ENCODE results near the gene PEX6.
A peak's percentile ranks its signal among the peaks of the same experiment; 100 is the strongest.

PEX6 gene

DNA sequence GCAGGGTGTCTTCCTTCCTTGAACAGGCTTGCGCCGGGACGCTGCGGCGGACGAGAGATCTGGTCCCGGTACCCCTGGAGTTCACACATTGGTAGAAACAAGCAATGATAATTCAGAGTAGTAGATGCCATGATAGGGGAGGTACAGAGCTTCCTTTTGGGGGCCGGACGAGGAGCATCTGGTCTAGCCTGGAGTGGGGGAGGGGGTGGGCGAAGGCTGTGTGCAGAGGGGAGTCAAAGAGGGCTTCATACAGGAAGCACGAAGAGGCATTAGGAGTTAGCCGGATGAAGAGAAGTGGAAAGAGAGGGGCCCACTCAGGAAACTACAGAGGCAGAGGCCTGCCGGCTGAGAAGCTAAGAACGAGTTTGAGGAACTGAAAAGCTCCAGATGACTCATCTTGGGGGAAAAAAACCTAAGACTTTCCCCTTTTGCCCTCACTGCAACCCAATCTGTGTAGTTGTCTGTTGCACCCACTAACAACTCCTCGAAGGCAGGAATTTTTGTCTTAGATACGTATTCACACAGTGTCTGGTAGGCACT lies 49.1 kb downstream of the PEX6 start:
- peak; percentile 58 to 61 for DNase-seq

DNA sequence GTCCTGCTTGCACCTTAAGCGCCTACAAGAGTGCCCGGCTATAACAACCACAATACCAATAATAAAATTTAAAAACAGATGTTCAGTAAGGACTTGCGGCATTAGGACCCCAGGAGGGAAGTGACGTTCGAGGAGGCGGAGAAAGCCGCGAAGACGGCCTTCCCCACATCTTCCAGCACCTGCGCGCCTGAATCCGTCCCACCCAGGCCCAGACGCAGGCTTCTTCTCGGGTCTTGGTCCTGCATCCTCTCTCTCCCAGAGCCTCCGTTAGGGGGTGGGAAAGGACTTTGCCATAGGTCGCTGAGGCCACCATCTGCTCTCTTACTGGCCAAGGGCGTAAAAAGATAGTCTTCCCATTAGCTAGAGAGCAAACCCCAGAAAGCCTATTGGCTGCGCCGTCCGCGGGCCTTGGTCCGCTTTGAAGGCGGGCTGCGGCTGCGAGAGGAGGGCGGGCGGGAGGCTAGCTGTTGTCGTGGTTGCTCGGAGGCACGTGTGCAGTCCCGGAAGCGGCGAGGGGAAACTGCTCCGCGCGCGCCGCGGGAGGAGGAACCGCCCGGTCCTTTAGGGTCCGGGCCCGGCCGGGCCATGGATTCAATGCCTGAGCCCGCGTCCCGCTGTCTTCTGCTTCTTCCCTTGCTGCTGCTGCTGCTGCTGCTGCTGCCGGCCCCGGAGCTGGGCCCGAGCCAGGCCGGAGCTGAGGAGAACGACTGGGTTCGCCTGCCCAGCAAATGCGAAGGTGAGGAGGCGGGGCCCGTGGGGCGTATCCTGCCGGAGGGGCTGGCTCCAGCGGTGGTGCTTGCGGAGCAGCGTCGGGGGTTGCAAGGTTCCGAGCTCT lies 49.8 kb downstream of the PEX6 start, which contains the start of gene CNPY3:
CNPY3 (plus strand) TSS at position 495 of the 835 bp plus-strand sequence; CDS start at position 586, 91 bp downstream.
- peak; percentile 83 to 88 for DNase-seq

DNA sequence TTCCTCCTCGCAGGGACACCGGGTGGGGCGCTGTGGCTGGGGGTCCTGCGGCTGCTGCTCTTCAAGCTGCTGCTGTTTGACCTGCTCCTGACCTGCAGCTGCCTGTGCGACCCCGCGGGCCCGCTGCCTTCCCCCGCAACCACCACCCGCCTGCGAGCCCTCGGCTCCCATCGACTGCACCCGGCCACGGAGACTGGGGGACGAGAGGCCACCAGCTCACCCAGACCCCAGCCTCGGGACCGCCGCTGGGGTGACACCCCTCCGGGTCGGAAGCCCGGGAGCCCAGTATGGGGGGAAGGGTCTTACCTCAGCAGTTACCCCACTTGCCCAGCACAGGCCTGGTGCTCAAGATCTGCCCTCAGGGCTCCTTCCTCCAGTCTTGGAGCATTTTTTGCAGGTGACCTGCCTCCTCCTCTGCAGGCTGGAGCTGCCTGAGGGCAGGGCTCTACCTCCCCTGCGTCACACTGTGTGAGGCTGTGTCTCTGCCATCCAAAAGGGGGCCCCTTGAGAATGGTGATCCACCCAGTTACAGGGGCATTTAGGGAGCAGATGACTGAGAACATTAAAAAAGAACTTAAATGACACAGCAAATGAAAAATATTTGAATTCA lies 53.6 kb downstream of the PEX6 start:
- DNase-seq = no peak

DNA sequence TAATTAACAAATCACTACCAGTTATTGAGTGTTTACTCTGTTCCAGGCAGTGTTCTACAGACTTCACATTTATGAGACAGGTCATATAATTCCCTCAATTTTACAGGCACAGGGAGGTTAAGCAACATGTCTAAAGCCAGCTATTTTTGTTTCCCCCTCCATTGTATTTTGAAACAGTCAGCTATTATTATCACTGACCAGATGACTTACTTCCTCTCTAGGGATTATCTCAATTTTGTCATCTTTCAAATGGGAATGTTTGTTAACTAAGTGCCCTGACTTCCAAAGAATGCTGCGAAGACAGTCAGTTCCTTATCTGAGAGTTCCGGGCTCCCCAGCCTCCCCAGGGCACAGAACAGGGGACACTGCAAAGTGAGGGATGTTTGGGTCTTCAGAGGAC lies 55.3 kb downstream of the PEX6 start:
- no peak for DNase-seq

DNA sequence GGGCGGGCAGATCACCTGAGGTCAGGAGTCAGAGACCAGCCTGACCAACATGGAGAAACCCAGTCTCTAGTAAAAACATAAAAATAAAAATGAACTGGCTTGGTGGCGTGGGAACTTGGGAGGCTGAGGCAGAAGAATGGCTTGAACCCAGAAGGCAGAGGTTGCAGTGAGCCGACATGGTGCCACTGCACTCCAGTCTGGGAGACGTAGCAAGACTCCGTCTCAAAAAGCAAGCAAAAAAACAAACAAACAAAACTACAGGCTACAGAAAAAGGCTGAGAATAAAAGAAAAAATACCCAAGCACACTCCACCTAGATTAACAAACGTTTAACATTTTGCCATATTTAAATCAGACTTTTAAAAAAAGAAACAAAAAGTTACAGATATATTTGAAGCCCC lies 57.2 kb downstream of the PEX6 start:
- DNase-seq = no peak

DNA sequence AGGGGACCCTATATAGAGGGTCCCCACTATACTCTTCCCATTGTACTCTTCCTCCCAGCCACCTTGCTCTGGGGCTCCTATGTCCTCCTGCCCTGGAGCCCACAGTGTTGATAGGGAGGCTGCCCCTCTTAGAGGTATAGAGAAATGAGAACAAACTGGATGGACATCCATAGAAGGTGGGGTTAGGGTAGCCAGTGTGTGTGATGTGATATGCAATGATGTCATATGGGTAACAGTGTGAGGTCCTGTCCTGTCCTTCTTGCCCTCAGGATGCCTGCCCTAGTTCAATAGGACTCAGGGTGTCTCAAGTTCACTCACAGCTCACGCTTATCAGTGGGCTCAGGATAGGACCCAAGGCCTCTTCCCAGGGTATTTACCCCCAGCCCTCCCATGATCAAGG lies 62.7 kb downstream of the PEX6 start:
- DNase-seq = no peak

DNA sequence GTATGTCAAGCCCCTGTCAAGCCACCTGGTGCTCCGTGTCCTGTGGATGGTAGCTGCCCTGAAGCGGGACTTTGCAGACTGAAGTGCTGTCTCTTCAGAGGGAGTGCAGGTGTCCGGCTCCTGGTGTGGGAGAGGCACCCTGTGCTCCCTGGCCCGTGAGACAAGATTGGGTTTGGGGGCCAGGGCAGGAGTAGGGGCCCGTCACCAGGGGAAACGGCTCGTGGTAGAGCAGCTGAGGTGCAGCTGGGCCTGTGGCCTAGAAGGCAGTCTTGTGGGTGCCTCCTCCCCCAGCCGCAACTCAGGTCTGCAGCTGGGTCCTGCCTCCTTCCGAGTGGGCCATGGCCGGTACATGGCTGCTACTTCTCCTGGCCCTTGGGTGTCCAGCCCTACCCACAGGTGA lies 63.2 kb downstream of the PEX6 start, which contains the start of gene PTCRA:
PTCRA (plus strand) TSS at position 322 of the 400 bp plus-strand sequence; CDS start at position 339, 17 bp downstream.
- DNase-seq = no peak

DNA sequence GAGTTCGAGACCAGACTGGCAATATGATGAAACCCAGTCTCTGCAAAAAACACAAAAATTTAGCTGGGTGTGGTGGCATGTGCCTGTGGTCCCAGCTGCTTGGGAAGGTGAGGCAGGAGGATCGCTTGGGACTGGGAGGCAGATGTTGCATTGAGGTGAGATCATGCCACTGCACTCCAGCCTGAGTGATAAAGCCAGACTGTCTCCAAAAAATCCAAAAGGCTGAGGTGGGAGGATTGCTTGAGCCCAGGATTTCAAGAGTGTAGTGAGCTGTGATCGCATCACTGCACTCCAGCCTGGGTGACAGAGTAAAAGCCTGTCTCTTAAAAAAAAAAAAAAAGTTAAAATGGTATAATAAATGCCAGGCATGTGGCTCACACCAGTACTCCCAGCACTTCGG lies 64.4 kb downstream of the PEX6 start:
- DNase-seq = no peak
